Endodermal cell (in vitro differentiated cells): ENCODE results near the gene ITGB3. TPM values are rescaled to one million over a fixed set of nuclear protein-coding genes. Genes with fewer than 3 reads are reported as not detected.

Experiments used
- DNase-seq: peaks from one replicate; pipeline ENCODE4 v3.0.0-alpha.2; 2017
- H3K27ac ChIP-seq: 2 replicates; pipeline ENCODE4 v1.5.1; 2013; ENCODE audit warnings: mild to moderate bottlenecking, low read depth, low read length, moderate library complexity
- H3K27me3 ChIP-seq: 2 replicates; pipeline ENCODE4 v1.6.1; 2013; ENCODE audit warnings: mild to moderate bottlenecking, low read length, moderate library complexity; ENCODE audit not compliant: insufficient read depth, control insufficient read depth, poor library complexity, severe bottlenecking
- H3K36me3 ChIP-seq: 2 replicates; pipeline ENCODE4 v1.7.0; 2013; ENCODE audit warnings: mild to moderate bottlenecking, low read length, moderate library complexity; ENCODE audit not compliant: control insufficient read depth, insufficient read depth
- H3K4me1 ChIP-seq: one replicate; pipeline ENCODE4 v1.7.0; 2013; ENCODE audit warnings: low read length; ENCODE audit not compliant: control insufficient read depth, insufficient read depth
- H3K4me3 ChIP-seq: 2 replicates; pipeline ENCODE4 v1.5.1; 2013; ENCODE audit warnings: mild to moderate bottlenecking, low read length, moderate library complexity
- H3K9ac ChIP-seq: 2 replicates; pipeline ENCODE4 v1.6.1; 2013; ENCODE audit warnings: mild to moderate bottlenecking, low read length, moderate library complexity; ENCODE audit not compliant: poor library complexity, severe bottlenecking; ENCODE audit errors: extremely low read depth
- H3K9me3 ChIP-seq: 2 replicates; pipeline ENCODE4 v1.6.1; 2013; ENCODE audit warnings: mild to moderate bottlenecking, low read length, moderate library complexity; ENCODE audit not compliant: control insufficient read depth
- H3K27ac Mint-ChIP-seq: 2 replicates; pipeline ENCODE4 v1.8.0; 2020; ENCODE audit warnings: mixed read lengths
- H3K27me3 Mint-ChIP-seq: 2 replicates; pipeline ENCODE4 v1.8.0; 2021; ENCODE audit warnings: mild to moderate bottlenecking, mixed read lengths; ENCODE audit not compliant: insufficient read depth
- H3K36me3 Mint-ChIP-seq: 2 replicates; pipeline ENCODE4 v1.8.0; 2020; ENCODE audit warnings: low read depth, mixed read lengths
- H3K4me1 Mint-ChIP-seq: 2 replicates; pipeline ENCODE4 v1.8.0; 2020; ENCODE audit warnings: mixed read lengths
- H3K4me3 Mint-ChIP-seq: 2 replicates; pipeline ENCODE4 v1.8.0; 2020; ENCODE audit warnings: mild to moderate bottlenecking, moderate library complexity, mixed read lengths
- H3K9me3 Mint-ChIP-seq: 2 replicates; pipeline ENCODE4 v1.8.0; 2020; ENCODE audit warnings: mild to moderate bottlenecking, mixed read lengths
- CTCF ChIP-seq: fragments of 200-600 bp; sonication (generic); conservative IDR thresholded peaks from 2 replicates; pipeline ENCODE4 v1.5.0; 2021; ENCODE audit warnings: antibody characterized with exemption, mild to moderate bottlenecking
- WGBS, 2 experiments: methylation state at CpG; one replicate each; pipeline versions ENCODE4 v1.1.5 to v1.1.7; 2013; ENCODE audit warnings: missing lambda C conversion rate in 2 of 2, mixed read lengths in 1 of 2; ENCODE audit not compliant: insufficient coverage in 1 of 2, insufficient read length in 1 of 2; 5-methylcytosine and 5-hydroxymethylcytosine counted together
- total RNA-seq, 2 donors: library from RNA; stranded (reverse); fragmentation: NEBNext Ultra II Directional in 1 of 2; extraction: Animal tissue kit (Norgen Biotek cat#: 25700) in 1 of 2; gene quantifications; 2 replicates in 1 of 2; 3 replicates in 1 of 2; pipeline ENCODE4 v1.2.1, GENCODE V29; 2021

ITGB3 gene
- total RNA-seq, 2 donors from 2014 or later = 0.51 to 0.73 TPM

- no peak for DNase-seq
- H3K9ac ChIP-seq = no peak overlapping the region
- Mint-ChIP-seq H3K9me3 (no peaks in the 10 kb centered on the region), H3K36me3 (no peaks in the 10 kb centered on the region), H3K27me3 (peaks cover 48% of the 10 kb centered on the region), H3K27ac (no peak overlapping the region), H3K4me3 (no peak overlapping the region), H3K4me1 (peaks cover 3% of the 10 kb centered on the region)
- no peak for TF ChIP-seq CTCF
- no peaks in the 10 kb centered on the region for H3K27me3 ChIP-seq
- H3K36me3 ChIP-seq = no peaks in the 10 kb centered on the region
- no peak overlapping the region for H3K4me3 ChIP-seq
- H3K4me1 ChIP-seq = no peaks in the 10 kb centered on the region
- WGBS, 2 experiments = 75 to 86% methylated on average over 2 of the region's 2 CpGs
- no peak overlapping the region for H3K27ac ChIP-seq
- H3K9me3 ChIP-seq = no peaks in the 10 kb centered on the region
Measured at GRCh38 chr17:47287639-47288038, 34.0 kb downstream of the ITGB3 start.

DNA sequence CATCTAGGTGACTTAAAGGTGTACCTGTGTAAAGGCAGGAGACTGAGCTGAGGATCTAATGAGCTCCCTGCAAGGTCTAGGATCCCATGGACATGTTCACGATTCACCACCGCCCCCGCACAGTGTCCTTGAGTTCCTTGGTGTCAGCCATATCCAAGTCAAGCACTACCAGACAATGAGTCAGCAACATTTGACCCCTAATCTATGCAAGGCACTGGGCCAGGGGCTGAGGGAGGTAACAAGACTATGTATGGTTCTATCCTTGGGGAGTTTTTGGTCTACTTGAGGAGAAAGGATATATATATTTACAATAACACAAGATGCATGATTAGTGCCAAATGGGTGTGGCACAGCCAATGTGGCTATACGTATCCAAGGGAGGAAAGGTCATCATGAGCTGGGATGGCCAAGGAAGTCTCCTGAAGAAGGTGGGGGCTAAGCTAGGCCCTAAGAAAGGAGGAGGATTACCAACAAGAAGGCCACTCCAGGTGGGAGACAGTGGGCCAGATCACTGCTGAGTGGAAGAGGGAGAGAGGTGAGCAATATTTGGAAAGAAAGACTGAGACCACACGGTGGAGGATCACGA, 35.0 kb downstream of the ITGB3 start:
- H3K27me3 Mint-ChIP-seq = peaks cover 52% of the 10 kb centered on the region
- H3K27ac Mint-ChIP-seq = no peak overlapping the region

GRCh38 chr17:47289302-47289701, 35.7 kb downstream of the ITGB3 start:
- Histone ChIP-seq H3K4me1 (no peaks in the 10 kb centered on the region), H3K4me3 (no peak overlapping the region), H3K27ac (no peak overlapping the region), H3K27me3 (no peaks in the 10 kb centered on the region), H3K9me3 (no peaks in the 10 kb centered on the region), H3K36me3 (no peaks in the 10 kb centered on the region), H3K9ac (no peak overlapping the region)
- Mint-ChIP-seq H3K27me3 (peaks cover 54% of the 10 kb centered on the region), H3K4me3 (no peak overlapping the region), H3K27ac (no peak overlapping the region), H3K9me3 (no peaks in the 10 kb centered on the region), H3K4me1 (peaks cover 3% of the 10 kb centered on the region), H3K36me3 (no peaks in the 10 kb centered on the region)
- no peak for TF ChIP-seq CTCF
- no peak for DNase-seq
- WGBS, 2 experiments = 96% methylated on average over 1 of the region's 1 CpG; no CpG with 5 or more reads in 1 of the 2 experiments

More for the DNA sequence above, 35.0 kb downstream of the ITGB3 start:
- Histone ChIP-seq H3K4me1 (no peaks in the 10 kb centered on the region), H3K9me3 (no peaks in the 10 kb centered on the region), H3K9ac (no peak overlapping the region), H3K27ac (no peak overlapping the region), H3K4me3 (no peak overlapping the region), H3K27me3 (no peaks in the 10 kb centered on the region), H3K36me3 (no peaks in the 10 kb centered on the region)
- TF ChIP-seq CTCF = no peak
- WGBS, 2 experiments = 91 to 94% methylated on average over 3 to 6 of the region's 6 CpGs
- H3K4me1 Mint-ChIP-seq = peaks cover 3% of the 10 kb centered on the region
- no peak for DNase-seq
- H3K9me3 Mint-ChIP-seq = no peaks in the 10 kb centered on the region
- no peak overlapping the region for H3K4me3 Mint-ChIP-seq
- no peaks in the 10 kb centered on the region for H3K36me3 Mint-ChIP-seq
